ENCODE results near the gene SLC19A2.
"Not testable (repeated sequence)": the region's sequence is repeated elsewhere in the genome, so short reads cannot be mapped to it uniquely, and the experiment has no call there.

SLC19A2 gene

GRCh38 chr1:169485431-169486280 is at the start of gene SLC19A2:
TSS of gene SLC19A2 (minus strand) at chr1:169485944. CDS start at chr1:169485766, 178 bp downstream.
- DNase-seq: peak; percentile 100

- DNase-seq: no peak
Observed at GRCh38 chr1:169534653-169535052, 48.9 kb upstream of the SLC19A2 start.

GRCh38 chr1:169533528-169534190 is 47.9 kb upstream of the SLC19A2 start:
- not testable (repeated sequence) for DNase-seq

- no peak for DNase-seq
Observed at GRCh38 chr1:169530448-169530847, 44.7 kb upstream of the SLC19A2 start.

- no peak for DNase-seq
Observed at GRCh38 chr1:169529068-169529642, 43.4 kb upstream of the SLC19A2 start.

- DNase-seq: no peak
Observed at GRCh38 chr1:169528215-169529067, 42.7 kb upstream of the SLC19A2 start.

GRCh38 chr1:169527451-169528214 is 41.9 kb upstream of the SLC19A2 start:
- DNase-seq: no peak

GRCh38 chr1:169527001-169527400 is 41.3 kb upstream of the SLC19A2 start:
- no peak for DNase-seq

GRCh38 chr1:169526120-169526832 is 40.5 kb upstream of the SLC19A2 start:
- DNase-seq: no peak

- no peak for DNase-seq
Observed at GRCh38 chr1:169525391-169525790, 39.6 kb upstream of the SLC19A2 start.

- DNase-seq: no peak
Observed at GRCh38 chr1:169523904-169524303, 38.2 kb upstream of the SLC19A2 start.

GRCh38 chr1:169521226-169521625 is 35.5 kb upstream of the SLC19A2 start:
- DNase-seq: no peak

GRCh38 chr1:169517558-169518186 is 31.9 kb upstream of the SLC19A2 start:
- DNase-seq: no peak

GRCh38 chr1:169515641-169516040 is 29.9 kb upstream of the SLC19A2 start:
- DNase-seq: no peak

- DNase-seq: no peak
Observed at GRCh38 chr1:169514566-169515270, 29.0 kb upstream of the SLC19A2 start.

GRCh38 chr1:169513208-169513607 is 27.5 kb upstream of the SLC19A2 start:
- DNase-seq: no peak

- DNase-seq: no peak
Observed at GRCh38 chr1:169511316-169512005, 25.7 kb upstream of the SLC19A2 start.

GRCh38 chr1:169510060-169510459 is 24.3 kb upstream of the SLC19A2 start:
- no peak for DNase-seq

GRCh38 chr1:169509354-169509753 is 23.6 kb upstream of the SLC19A2 start:
- DNase-seq: peak; percentile 58

All from NCI-H1092 treated with DMSO at 0.1 percent for 48 hours (cell line).